ENCODE data around the gene ZNF654. TPM values are rescaled to one million over a fixed set of nuclear protein-coding genes. Genes with fewer than 3 reads are reported as not detected.

ZNF654 gene
- total RNA-seq, 1 donor from 2014 or later: 20.4 TPM

Other genes with a start within 250 kb of the ZNF654 start
- gene CGGBP1, start 250 bp upstream of the ZNF654 start, total RNA-seq: 74.4 and 83.5 TPM in 2 replicates
- gene C3orf38, start 90.7 kb downstream of the ZNF654 start, total RNA-seq: 22.6 and 25.0 TPM in 2 replicates

Data from dermis blood vessel endothelial cell (primary cell).